ENCODE measurements around the gene AVEN.

Gene AVEN

GRCh38 chr15:33982516-33982915, 56.5 kb downstream of the AVEN start:
- no peak for FAIRE-seq

GRCh38 chr15:33980159-33980558, 58.8 kb downstream of the AVEN start:
- FAIRE-seq, result no peak

GRCh38 chr15:33975022-33975565, 63.9 kb downstream of the AVEN start:
- no peak for FAIRE-seq

- FAIRE-seq, result no peak
Measured at GRCh38 chr15:33971811-33972210, 67.2 kb downstream of the AVEN start.

- FAIRE-seq, result no peak
Measured at GRCh38 chr15:33968821-33969220, 70.2 kb downstream of the AVEN start.

- no peak for FAIRE-seq
Measured at GRCh38 chr15:33968224-33968623, 70.8 kb downstream of the AVEN start, which contains the start of gene CHRM5. TSS of gene CHRM5 (plus strand) at chr15:33968497. CDS start at chr15:34062718, 94,221 bp downstream.

- FAIRE-seq, result no peak
Measured at GRCh38 chr15:33964665-33965040, 74.4 kb downstream of the AVEN start.

GRCh38 chr15:33963831-33964664, 75.0 kb downstream of the AVEN start:
- no peak for FAIRE-seq

- no peak for FAIRE-seq
Measured at GRCh38 chr15:33960549-33960935, 78.5 kb downstream of the AVEN start.

- no peak for FAIRE-seq
Measured at GRCh38 chr15:33959844-33960548, 79.0 kb downstream of the AVEN start.

GRCh38 chr15:33956397-33956796, 82.6 kb downstream of the AVEN start:
- no peak for FAIRE-seq

- no peak for FAIRE-seq
Measured at GRCh38 chr15:33955945-33956344, 83.1 kb downstream of the AVEN start.

GRCh38 chr15:33946152-33946551, 92.9 kb downstream of the AVEN start:
- FAIRE-seq, result no peak

GRCh38 chr15:33941279-33942063, 97.5 kb downstream of the AVEN start:
- peak; percentile 43 for FAIRE-seq

GRCh38 chr15:33934921-33935320, 104.1 kb downstream of the AVEN start:
- no peak for FAIRE-seq

GRCh38 chr15:33934396-33934795, 104.6 kb downstream of the AVEN start:
- no peak for FAIRE-seq

- no peak for FAIRE-seq
Measured at GRCh38 chr15:33932734-33933133, 106.3 kb downstream of the AVEN start.

- FAIRE-seq, result no peak
Measured at GRCh38 chr15:33926260-33926659, 112.7 kb downstream of the AVEN start.

GRCh38 chr15:33923446-33923845, 115.6 kb downstream of the AVEN start:
- no peak for FAIRE-seq

GRCh38 chr15:33915571-33916407, 123.2 kb downstream of the AVEN start:
- FAIRE-seq, result no peak

GRCh38 chr15:33913459-33913858, 125.5 kb downstream of the AVEN start:
- no peak for FAIRE-seq

GRCh38 chr15:33912326-33912725, 126.7 kb downstream of the AVEN start:
- FAIRE-seq, result no peak
